22Rv1 (cell line): Measurements from ENCODE around the gene NIT2.
A peak's percentile ranks its signal among the peaks of the same experiment; 100 is the strongest.
"Not testable (repeated sequence)": the region's sequence is repeated elsewhere in the genome, so short reads cannot be mapped to it uniquely, and the experiment has no call there.

Experiments
- H3K27ac ChIP-seq: fragments of 450-650 bp; 2 replicates; pipeline ENCODE4 v1.5.1; 2017
- CTCF ChIP-seq: fragments of 450-650 bp; IDR thresholded peaks from 2 replicates; pipeline ENCODE4 v1.5.1; 2017; ENCODE audit warnings: mild to moderate bottlenecking
- ZFX ChIP-seq: fragments of 450-650 bp; IDR thresholded peaks from 2 replicates; pipeline ENCODE4 v1.6.1; 2017; ENCODE audit warnings: antibody characterized with exemption, borderline replicate concordance

The NIT2 gene

GRCh38 chr3:100310355-100310965 is 24.1 kb upstream of the NIT2 start:
- no peak overlapping the region for H3K27ac ChIP-seq
- no peak for TF ChIP-seq ZFX
- no peak for TF ChIP-seq CTCF

- no peak for TF ChIP-seq CTCF
- no peak for TF ChIP-seq ZFX
- no peak overlapping the region for H3K27ac ChIP-seq
Measured at GRCh38 chr3:100311011-100311410, 23.5 kb upstream of the NIT2 start.

- H3K27ac ChIP-seq: peak overlapping the region; percentile 37
Measured at GRCh38 chr3:100316641-100317069, 17.9 kb upstream of the NIT2 start.

GRCh38 chr3:100317912-100318311 is 16.6 kb upstream of the NIT2 start:
- H3K27ac ChIP-seq: no peak overlapping the region; the same call in 1 of the 2 replicates
- TF ChIP-seq CTCF (no peak), ZFX (no peak)

More at GRCh38 chr3:100316641-100317069, 17.9 kb upstream of the NIT2 start:
- TF ChIP-seq CTCF (peak; percentile 80), ZFX (no peak)

- H3K27ac ChIP-seq: no peak overlapping the region
- no peak for TF ChIP-seq ZFX
- no peak for TF ChIP-seq CTCF
Measured at GRCh38 chr3:100319951-100320350, 14.6 kb upstream of the NIT2 start.

- no peak for TF ChIP-seq CTCF
- H3K27ac ChIP-seq: no peak overlapping the region
Measured at GRCh38 chr3:100324044-100324443, 10.5 kb upstream of the NIT2 start.

GRCh38 chr3:100325827-100326226 is 8.7 kb upstream of the NIT2 start:
- H3K27ac ChIP-seq: no peak overlapping the region
- TF ChIP-seq ZFX: no peak
- no peak for TF ChIP-seq CTCF

- H3K27ac ChIP-seq: not testable (repeated sequence)
Measured at GRCh38 chr3:100327377-100327776, 7.2 kb upstream of the NIT2 start.
